Omental fat pad (tissue), 4 donors: ENCODE data around the gene ZNRF4. TPM values are rescaled to one million over a fixed set of nuclear protein-coding genes. Genes with fewer than 3 reads are reported as not detected.

Experiments used
- ATAC-seq: fragments of 150-250 bp; one replicate; pipeline ENCODE4 v1.9.1; 2016; ENCODE audit warnings: mild to moderate bottlenecking, moderate library complexity; ENCODE audit not compliant: low FRiP score
- DNase-seq: peaks from one replicate; pipeline ENCODE4 v3.0.0-alpha.2; 2019; ENCODE audit warnings: low spot score
- total RNA-seq, 4 donors: library from RNA; depleted of rRNA; stranded (reverse); fragments of >200 nt; gene quantifications; one replicate each; pipeline ENCODE4 v1.1.0, GENCODE V29; 2016
- TF ChIP-seq, protein P1 (sequence below), 3 donors: fragments of 450-650 bp; IDR thresholded peaks; one replicate each; pipeline ENCODE4 v1.5.1; 2016 to 2017; ENCODE audit warnings: antibody characterized with exemption in 3 of 3, mild to moderate bottlenecking in 3 of 3, moderate library complexity in 2 of 3

The ZNRF4 gene
- total RNA-seq, 4 donors from 2014 or later: not detected

DNA sequence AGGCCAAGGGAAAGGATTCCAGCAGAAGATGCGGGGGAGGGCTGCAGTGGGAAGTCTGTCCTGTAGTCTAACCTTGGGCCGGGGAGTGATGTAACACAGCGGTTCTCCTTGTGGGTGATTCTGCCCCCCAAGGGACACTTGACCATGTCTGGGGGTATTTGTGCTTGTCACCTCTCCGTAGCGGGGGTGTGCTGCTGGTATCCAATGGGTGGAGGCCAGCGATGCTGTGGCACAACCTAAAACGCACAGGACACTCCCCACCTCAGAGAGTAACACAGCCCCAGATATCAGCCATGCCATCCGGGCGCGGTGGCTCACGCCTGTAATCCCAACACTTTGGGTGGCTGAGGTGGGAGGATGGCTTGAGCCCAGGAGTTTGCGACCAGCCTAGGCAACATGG lies 36.3 kb downstream of the ZNRF4 start:
- no peak for ATAC-seq
- DNase-seq: no peak
- TF ChIP-seq, protein P1, sequence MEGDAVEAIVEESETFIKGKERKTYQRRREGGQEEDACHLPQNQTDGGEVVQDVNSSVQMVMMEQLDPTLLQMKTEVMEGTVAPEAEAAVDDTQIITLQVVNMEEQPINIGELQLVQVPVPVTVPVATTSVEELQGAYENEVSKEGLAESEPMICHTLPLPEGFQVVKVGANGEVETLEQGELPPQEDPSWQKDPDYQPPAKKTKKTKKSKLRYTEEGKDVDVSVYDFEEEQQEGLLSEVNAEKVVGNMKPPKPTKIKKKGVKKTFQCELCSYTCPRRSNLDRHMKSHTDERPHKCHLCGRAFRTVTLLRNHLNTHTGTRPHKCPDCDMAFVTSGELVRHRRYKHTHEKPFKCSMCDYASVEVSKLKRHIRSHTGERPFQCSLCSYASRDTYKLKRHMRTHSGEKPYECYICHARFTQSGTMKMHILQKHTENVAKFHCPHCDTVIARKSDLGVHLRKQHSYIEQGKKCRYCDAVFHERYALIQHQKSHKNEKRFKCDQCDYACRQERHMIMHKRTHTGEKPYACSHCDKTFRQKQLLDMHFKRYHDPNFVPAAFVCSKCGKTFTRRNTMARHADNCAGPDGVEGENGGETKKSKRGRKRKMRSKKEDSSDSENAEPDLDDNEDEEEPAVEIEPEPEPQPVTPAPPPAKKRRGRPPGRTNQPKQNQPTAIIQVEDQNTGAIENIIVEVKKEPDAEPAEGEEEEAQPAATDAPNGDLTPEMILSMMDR (IDR thresholded peaks at IDR 0.05): no peak

DNA sequence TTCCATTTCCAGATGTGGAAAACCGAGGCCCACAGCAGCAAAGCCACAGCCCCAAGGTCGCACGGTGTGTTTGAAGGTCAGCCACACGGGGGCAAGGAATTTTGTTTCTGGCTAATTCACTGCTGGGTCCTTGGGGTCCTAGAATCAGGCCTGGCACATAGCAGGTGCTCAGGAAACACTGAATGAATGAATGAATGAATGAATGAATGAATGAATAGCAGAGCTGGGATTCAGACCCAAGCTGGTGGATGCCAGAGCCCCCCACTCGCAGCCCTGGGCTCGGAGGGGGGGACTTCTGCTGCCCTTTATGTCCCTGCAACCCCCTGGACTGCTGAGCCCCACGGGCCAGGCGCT lies 37.0 kb downstream of the ZNRF4 start:
- no peak for ATAC-seq
- TF ChIP-seq, protein P1 (IDR thresholded peaks at IDR 0.05): no peak
- no peak for DNase-seq

DNA sequence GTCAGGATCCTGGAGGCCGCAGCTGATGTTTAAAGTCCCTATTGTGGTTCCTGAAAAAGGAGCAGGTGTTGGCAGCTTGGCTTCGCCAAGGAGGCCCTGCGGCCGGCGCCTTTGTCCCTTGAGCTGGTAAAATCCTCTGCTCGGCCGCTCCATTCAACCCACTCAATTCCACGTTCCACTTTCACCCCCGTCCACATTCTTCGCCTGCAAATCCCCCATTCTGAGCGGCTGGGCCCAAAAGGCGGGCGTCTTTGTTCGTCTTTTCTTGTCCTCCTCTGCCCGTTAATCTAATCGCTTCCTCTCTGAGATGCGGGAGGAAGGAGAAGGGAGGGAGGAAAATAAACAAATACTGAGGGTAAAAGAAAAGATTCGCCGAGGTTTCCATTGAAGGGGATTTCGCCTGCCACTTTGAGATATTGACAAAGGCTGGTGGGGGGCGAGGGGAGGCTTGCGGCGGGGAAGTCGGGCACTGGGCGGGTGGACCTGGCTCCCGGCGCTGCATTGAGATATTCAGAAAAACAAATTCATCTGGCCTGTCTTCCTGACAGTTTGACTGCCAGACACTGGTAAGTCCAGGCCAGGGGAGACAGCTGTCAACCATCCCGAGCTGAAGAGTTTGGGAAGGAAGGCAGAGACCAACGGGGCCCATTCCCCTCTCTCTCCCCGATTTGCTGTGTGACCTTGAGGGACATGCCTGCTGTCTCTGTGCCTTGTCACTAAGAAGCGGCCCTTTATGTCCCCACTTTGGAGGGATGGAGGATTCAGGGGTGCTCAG lies 37.6 kb downstream of the ZNRF4 start:
- ATAC-seq (no peak), DNase-seq (no peak)
- TF ChIP-seq, protein P1 (IDR thresholded peaks at IDR 0.05): no peak

DNA sequence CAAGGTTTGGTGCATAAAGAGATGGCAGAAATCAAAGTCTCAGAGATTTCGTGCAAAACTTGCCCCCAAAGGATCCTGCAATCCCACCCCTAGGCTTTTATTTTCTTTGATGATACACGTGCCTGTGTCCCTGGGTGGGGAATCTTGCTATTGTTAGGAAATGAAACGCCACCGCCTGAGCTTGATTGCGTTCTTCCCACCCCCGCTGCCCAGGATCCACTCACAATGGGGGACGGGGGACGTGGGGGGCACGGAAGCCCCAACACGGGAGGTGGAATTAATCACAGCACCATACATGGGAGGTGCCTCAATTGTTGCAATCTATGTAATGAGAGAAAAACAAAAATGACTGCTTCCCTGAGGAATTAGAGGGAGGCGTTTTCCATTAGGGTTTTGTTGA lies 39.6 kb downstream of the ZNRF4 start:
- ATAC-seq (no peak), DNase-seq (no peak)
- TF ChIP-seq, protein P1 (IDR thresholded peaks at IDR 0.05): no peak

DNA sequence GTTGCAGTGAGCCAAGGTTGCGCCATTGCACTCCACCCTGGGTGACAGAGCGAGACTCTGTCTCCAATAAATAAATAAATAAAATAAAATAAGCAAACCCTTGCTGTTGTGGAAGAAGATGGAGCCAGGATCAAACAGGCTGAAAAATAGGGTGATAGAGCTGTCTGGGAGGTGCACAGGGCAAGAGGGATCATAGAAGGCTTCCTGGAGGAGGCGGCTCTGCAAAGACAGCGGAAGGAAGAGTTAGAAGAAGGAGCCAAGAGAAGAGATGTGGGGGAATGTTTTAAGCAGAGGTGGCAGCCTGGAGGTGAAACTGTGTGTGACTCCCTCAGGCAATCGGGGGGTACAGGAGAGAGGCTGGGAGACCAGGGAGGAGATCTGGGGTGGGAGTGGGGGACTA lies 40.6 kb downstream of the ZNRF4 start:
- DNase-seq (no peak), ATAC-seq (no peak)
- TF ChIP-seq, protein P1 (IDR thresholded peaks at IDR 0.05): no peak

DNA sequence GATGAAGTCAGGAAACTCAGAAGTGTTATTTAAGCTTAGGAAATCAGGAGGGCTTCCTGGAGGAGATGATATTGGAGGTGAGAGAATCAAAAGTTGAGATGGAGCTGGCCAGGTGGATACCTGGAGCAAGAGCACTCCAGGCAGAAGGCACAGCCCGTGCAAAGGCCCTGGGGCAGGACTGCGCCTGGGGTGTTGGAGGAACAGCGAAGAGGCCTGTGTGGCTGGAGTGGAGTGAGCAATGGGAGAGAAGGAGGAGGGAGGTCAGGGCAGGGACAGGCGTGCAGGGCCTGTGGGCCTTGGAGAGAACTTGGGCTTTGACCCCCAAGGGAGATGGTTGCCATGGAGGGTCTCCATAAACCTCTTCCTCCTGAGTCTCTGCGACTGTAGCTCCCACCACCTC lies 42.1 kb downstream of the ZNRF4 start:
- ATAC-seq (no peak), DNase-seq (no peak)
- TF ChIP-seq, protein P1 (IDR thresholded peaks at IDR 0.05): no peak

DNA sequence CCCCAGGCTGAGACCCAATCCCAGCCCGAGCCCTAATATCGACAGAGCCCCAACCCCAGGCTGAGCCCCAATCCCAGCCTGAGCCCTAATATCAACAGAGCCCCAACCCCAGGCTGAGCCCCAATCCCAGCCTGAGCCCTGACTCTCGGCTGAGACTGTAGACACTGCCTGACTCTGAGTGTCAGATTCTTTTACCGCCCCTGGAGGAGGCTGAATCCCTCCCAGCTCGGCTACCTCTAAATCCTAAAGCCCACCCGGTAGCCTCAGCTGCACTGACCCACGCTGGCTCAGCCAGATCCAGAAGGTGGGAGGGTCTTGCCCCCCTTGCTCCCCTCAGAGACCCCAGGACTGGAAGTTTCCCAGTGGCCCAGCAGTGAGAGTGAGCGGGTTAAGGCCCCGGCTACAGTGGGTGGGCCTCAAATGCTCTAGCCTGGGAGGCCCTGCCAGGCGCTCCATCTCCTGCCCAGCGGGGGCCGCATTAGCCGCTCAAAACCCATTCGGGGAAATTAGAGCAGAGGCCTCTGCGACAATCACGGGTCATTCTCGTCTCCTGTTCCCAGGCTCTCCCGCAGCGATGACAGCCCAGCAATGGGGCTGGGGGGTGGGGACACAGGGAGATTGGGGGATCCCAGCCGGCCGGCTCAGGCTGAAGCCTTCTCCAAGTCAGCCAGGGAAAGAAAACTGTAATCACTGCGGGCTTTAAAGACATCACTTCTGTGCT lies 43.8 kb downstream of the ZNRF4 start:
- DNase-seq (no peak), ATAC-seq (no peak)
- TF ChIP-seq, protein P1 (IDR thresholded peaks at IDR 0.05): no peak
